Dendritic cell treated with granulocyte-macrophage colony-stimulating factor and Interleukin-4, amounts not matched to agents 40 ng/mL and 50 ng/mL, for 4 days (primary cell): Measurements from ENCODE around the gene KCNAB1.
"Not testable (repeated sequence)": the region's sequence is repeated elsewhere in the genome, so short reads cannot be mapped to it uniquely, and the experiment has no call there.

Experiments
- H3K27ac Mint-ChIP-seq: one replicate; pipeline ENCODE4 v1.8.0; 2022; ENCODE audit warnings: mild to moderate bottlenecking, mixed read lengths
- H3K27me3 Mint-ChIP-seq: one replicate; pipeline ENCODE4 v1.8.0; 2022; ENCODE audit warnings: mild to moderate bottlenecking, mixed read lengths
- H3K36me3 Mint-ChIP-seq: one replicate; pipeline ENCODE4 v1.8.0; 2022; ENCODE audit warnings: low read depth, mixed read lengths
- H3K4me1 Mint-ChIP-seq: one replicate; pipeline ENCODE4 v1.8.0; 2022; ENCODE audit warnings: low read depth, mixed read lengths
- H3K4me3 Mint-ChIP-seq: one replicate; pipeline ENCODE4 v1.8.0; 2022; ENCODE audit warnings: mild to moderate bottlenecking, moderate library complexity, mixed read lengths
- H3K9me3 Mint-ChIP-seq: one replicate; pipeline ENCODE4 v1.8.0; 2022; ENCODE audit warnings: mixed read lengths
- intact Hi-C: fragments of 100-400 bp; cut with micrococcal nuclease; formaldehyde crosslinking; loops from one replicate; pipeline ENCODE4 v1.15.0; 2022

The KCNAB1 gene

DNA sequence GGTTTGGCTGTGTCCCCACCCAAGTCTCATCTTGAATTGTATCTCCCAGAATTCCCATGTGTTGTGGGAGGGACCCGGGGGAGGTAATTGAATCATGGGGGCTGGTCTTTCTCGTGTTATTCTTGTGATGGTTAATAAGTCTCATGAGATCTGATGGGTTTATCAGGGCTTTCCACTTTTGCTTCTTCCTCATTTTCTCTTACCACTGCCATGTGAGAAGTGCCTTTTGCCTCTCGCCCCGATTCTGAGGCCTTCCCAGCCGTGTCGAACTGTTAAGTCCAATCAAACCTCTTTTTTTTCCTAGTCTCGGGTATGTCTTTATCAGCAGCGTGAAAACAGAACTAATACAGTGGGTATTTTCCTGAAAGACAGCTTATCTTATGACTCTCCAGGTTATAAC lies 448.6 kb downstream of the KCNAB1 start:
- H3K4me3 Mint-ChIP-seq, H3K27me3 Mint-ChIP-seq, intact Hi-C loops, H3K36me3 Mint-ChIP-seq: not testable (repeated sequence)
- Mint-ChIP-seq H3K4me1 (peaks cover 27% of the 10 kb centered on the region), H3K27ac (peak overlapping the region; percentile 38), H3K9me3 (peaks cover 14% of the 10 kb centered on the region)

DNA sequence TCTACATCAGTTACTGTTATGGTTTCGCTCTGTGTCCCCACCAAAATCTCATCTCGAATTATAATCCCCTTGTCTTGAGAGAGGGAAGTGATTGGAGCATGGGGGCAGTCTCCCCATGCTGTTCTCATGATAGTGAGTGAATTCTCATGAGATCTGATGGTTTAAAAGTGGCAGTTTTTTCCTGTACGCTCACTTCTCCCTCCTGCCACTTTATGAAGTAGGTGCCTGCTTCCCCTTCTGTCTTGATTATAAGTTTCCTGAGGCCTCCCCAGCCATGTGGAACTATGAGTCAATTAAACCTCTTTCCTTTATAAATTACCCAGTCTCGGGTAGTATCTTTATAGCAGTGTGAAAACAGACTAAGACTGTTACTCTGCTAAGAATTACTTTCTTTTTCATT lies 449.5 kb downstream of the KCNAB1 start:
- H3K27me3 Mint-ChIP-seq, intact Hi-C loops, H3K36me3 Mint-ChIP-seq, H3K4me3 Mint-ChIP-seq: not testable (repeated sequence)
- Mint-ChIP-seq H3K27ac (peak overlapping the region; percentile 38), H3K4me1 (peaks cover 34% of the 10 kb centered on the region), H3K9me3 (peaks cover 14% of the 10 kb centered on the region)

DNA sequence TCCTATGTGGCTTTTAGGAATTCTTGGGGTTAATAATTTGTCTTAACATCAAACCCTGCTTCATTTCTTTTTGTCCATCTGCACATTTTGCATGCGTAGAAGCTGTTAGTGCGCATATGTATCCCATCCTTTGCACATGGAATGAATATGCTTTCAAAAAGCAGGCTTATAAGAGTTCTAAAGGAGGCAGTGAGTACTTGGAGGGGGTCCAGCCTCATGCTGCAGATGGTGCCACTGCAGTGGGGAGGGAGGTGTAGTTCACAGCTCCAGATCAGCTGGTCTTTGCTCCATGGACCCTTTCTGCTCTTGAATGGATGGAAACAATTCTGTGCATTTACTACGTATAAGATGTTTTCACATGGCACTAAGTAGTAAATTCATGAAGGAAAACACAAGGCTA lies 455.3 kb downstream of the KCNAB1 start:
- Mint-ChIP-seq H3K27me3 (no peaks in the 10 kb centered on the region), H3K4me1 (peaks cover 42% of the 10 kb centered on the region), H3K27ac (peak overlapping the region; percentile 63), H3K36me3 (no peaks in the 10 kb centered on the region), H3K4me3 (no peak overlapping the region), H3K9me3 (no peaks in the 10 kb centered on the region)
- intact Hi-C loops = no loop called here

DNA sequence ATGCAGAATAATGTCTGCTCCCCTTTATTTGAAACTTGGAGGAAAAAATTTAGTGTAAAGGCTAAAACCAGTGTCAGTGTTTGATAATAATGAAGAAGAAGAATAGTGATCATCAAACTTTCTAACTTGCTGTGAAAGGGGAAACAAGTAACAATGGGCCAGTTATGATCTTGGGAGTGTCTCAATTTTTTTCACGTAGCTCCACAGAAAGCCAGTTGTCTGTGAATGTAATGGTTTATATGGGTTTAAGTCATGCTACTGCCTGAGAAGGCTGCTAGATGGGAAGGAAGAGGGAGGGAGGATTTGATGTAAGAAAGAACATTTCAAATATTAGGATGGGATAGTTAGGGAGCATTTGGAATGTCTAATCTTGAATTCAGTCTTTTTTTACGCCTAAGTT lies 455.7 kb downstream of the KCNAB1 start:
- no peaks in the 10 kb centered on the region for H3K27me3 Mint-ChIP-seq
- no peaks in the 10 kb centered on the region for H3K36me3 Mint-ChIP-seq
- peak overlapping the region; percentile 63 for H3K27ac Mint-ChIP-seq
- no peak overlapping the region for H3K4me3 Mint-ChIP-seq
- H3K9me3 Mint-ChIP-seq = peaks cover 2% of the 10 kb centered on the region
- H3K4me1 Mint-ChIP-seq = peaks cover 44% of the 10 kb centered on the region
- intact Hi-C loops = no loop called here

DNA sequence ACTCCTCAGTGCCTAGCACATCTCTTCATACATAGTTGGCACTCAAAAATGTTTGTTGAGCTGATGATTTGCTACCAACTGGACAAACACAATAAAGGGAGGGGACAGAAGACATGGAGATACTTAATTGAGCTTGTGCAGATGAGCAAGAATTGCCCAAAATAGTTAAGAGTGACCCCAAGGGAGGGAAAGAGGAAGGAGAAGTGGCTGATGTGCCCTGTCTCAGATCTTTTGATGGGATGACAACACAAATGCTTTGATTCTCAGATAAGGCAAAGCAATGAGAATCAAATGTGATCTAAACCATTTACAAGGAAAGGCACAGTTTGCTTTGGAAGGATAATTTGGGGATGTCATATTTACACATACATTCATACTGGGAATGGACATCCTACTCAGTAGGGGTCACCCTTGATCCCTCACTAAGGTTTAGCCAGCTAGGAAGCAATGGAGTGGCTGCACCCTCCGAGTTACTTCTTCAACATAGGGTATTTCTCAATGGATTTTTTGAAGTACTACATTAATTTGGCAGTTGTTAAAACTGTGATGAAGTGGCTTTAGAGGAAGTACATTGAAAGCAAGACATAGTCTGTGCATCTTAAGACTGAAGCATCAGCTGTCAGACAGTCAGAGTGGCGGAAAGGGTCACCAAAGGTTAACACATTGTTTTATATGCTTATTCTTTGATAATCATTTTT lies 456.4 kb downstream of the KCNAB1 start:
- H3K36me3 Mint-ChIP-seq = no peaks in the 10 kb centered on the region
- H3K4me3 Mint-ChIP-seq = no peak overlapping the region
- peak overlapping the region; percentile 63 for H3K27ac Mint-ChIP-seq
- H3K4me1 Mint-ChIP-seq = peaks cover 48% of the 10 kb centered on the region
- H3K27me3 Mint-ChIP-seq = no peaks in the 10 kb centered on the region
- H3K9me3 Mint-ChIP-seq = peaks cover 10% of the 10 kb centered on the region
- intact Hi-C loops = no loop called here

DNA sequence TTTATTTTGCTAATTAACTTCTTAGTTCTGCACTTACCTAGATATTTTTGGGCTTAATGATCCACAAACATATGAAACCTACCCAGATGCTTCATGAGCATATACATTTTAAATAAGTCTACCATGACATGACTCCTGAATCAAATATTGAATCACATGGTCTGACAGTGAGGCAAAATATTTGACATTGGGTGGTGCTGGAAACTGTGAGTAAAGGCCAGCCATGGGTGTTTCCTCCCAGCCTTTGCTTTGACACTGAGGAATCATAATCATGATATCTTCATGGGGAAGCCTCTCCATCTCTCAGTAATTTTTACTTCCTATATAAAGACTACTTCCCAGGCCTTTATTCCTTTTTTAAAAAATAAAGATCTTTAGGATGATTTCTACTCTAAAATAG lies 457.4 kb downstream of the KCNAB1 start:
- intact Hi-C loops = no loop called here
- Mint-ChIP-seq H3K36me3 (no peaks in the 10 kb centered on the region), H3K27ac (peak overlapping the region; percentile 63), H3K4me3 (no peak overlapping the region), H3K9me3 (peaks cover 19% of the 10 kb centered on the region), H3K4me1 (peaks cover 57% of the 10 kb centered on the region), H3K27me3 (no peaks in the 10 kb centered on the region)

DNA sequence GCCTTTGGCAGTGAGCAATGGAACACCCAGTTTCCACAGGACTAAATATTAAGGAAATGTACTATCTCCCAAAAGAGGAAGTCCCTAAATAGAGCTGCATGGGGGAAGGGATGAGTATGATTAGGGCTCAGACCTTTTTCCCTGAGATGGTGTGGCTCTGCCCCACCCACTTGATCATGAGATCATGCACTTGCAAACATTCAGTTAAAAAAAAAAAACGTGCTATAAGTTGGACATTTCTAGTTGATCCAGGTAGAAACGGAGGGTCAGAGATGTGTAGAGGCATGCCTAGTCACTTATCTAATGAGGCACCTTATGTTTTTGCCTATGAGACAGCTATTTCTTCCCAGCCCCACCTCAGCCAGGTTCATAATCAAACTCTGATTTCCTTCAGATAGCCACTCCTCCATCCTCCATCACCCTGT lies 459.1 kb downstream of the KCNAB1 start:
- intact Hi-C loops = no loop called here
- peaks cover 19% of the 10 kb centered on the region for H3K9me3 Mint-ChIP-seq
- peaks cover 69% of the 10 kb centered on the region for H3K4me1 Mint-ChIP-seq
- no peak overlapping the region for H3K4me3 Mint-ChIP-seq
- no peaks in the 10 kb centered on the region for H3K36me3 Mint-ChIP-seq
- no peaks in the 10 kb centered on the region for H3K27me3 Mint-ChIP-seq
- peak overlapping the region; percentile 59 for H3K27ac Mint-ChIP-seq

DNA sequence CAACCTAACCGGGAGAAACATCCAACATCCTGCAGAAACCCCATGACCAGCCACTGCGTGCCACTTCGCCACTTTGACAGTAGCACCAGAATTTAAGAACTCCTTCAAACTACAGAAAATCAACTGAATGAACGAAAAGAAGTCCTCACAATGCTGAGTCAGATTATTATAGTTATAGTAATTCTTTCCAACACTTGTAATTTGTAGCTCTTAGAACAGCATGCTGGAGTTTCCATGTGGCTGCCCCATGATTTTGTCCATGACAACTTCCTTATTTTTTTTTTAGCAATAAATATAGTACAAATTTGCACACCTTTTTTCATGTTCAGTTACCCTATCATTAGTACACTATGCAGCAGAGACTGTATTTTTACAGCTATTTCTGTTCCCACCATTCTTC lies 460.7 kb downstream of the KCNAB1 start:
- Mint-ChIP-seq H3K36me3 (no peaks in the 10 kb centered on the region), H3K4me1 (peaks cover 67% of the 10 kb centered on the region), H3K27me3 (no peaks in the 10 kb centered on the region), H3K27ac (peak overlapping the region; percentile 37), H3K9me3 (peaks cover 19% of the 10 kb centered on the region), H3K4me3 (no peak overlapping the region)
- intact Hi-C loops = no loop called here

DNA sequence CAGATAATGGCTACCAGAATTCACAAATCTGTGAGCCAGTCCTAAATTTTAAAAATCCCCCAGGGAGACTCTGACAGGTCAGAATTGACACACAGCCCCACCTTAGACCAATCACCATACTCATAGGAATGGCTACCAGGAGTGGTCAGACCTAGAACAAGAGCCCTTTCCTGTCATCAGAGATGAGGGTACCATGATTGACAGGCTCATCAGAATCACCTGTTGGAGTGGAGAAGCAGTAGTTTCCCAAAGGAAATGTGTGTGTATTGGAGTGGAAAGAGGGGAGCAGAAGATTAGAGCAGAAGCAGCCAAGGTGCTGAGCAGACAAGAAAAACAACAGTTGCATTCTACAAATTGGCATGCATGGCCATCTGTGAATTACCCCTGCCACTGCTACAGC lies 461.6 kb downstream of the KCNAB1 start:
- Mint-ChIP-seq H3K27me3 (no peaks in the 10 kb centered on the region), H3K9me3 (peaks cover 19% of the 10 kb centered on the region), H3K36me3 (no peaks in the 10 kb centered on the region), H3K4me1 (peaks cover 64% of the 10 kb centered on the region), H3K27ac (peak overlapping the region; percentile 59), H3K4me3 (no peak overlapping the region)
- intact Hi-C loops = no loop called here

DNA sequence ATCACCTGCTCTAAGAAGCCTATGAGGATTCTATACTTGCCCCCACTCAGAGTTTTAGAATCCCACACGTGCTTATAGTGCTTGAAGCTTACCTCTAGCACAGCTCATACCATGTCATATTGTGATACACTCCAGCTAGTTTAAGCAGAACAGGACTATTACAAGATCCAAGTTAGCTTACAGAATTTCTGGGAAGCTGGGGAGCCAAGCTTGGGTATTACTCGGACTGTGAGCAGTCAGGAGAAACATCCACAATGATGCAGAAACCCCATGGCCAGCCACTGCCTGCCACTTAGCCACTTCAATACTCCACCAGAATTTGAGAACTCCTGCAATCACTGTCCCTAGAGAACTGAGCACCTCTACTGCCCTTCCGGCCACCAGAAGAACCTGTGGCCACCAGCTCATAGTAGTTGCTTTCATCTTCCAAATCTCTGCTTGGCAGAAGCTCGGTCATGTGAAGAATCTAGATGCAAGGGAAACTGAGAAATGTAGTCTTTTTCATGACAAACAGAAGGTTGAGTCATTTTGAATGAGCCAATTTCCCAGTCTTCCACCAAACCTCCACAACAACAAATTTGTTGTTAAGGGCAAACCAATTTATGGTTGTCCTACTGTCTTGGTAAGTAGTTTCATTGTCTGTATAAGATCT lies 462.3 kb downstream of the KCNAB1 start:
- Mint-ChIP-seq H3K27ac (peak overlapping the region; percentile 59), H3K9me3 (peaks cover 19% of the 10 kb centered on the region), H3K27me3 (no peaks in the 10 kb centered on the region), H3K4me1 (peaks cover 58% of the 10 kb centered on the region), H3K36me3 (no peaks in the 10 kb centered on the region), H3K4me3 (no peak overlapping the region)
- intact Hi-C loops = no loop called here

DNA sequence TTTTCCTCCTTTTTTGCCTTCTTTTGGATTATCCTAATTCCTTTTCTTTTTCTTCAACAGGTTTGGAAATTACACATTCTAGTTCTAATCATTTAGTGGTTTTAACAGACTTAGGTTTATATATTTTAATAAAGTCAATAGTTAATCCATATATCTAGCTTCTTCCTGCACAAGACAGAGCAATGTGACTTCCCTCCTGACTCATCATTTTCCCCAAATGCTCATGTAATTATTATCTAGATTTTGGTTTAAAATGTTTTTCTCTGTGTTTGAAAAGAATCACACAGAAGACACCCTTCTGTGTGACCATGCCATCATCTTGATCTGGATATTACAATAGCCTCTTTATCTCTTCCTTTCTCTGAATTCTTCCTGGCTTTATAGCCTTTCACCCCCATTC lies 463.1 kb downstream of the KCNAB1 start:
- Mint-ChIP-seq H3K27ac (peak overlapping the region; percentile 59), H3K4me3 (no peak overlapping the region), H3K36me3 (no peaks in the 10 kb centered on the region), H3K9me3 (peaks cover 19% of the 10 kb centered on the region), H3K27me3 (no peaks in the 10 kb centered on the region), H3K4me1 (peaks cover 62% of the 10 kb centered on the region)
- intact Hi-C loops = no loop called here

DNA sequence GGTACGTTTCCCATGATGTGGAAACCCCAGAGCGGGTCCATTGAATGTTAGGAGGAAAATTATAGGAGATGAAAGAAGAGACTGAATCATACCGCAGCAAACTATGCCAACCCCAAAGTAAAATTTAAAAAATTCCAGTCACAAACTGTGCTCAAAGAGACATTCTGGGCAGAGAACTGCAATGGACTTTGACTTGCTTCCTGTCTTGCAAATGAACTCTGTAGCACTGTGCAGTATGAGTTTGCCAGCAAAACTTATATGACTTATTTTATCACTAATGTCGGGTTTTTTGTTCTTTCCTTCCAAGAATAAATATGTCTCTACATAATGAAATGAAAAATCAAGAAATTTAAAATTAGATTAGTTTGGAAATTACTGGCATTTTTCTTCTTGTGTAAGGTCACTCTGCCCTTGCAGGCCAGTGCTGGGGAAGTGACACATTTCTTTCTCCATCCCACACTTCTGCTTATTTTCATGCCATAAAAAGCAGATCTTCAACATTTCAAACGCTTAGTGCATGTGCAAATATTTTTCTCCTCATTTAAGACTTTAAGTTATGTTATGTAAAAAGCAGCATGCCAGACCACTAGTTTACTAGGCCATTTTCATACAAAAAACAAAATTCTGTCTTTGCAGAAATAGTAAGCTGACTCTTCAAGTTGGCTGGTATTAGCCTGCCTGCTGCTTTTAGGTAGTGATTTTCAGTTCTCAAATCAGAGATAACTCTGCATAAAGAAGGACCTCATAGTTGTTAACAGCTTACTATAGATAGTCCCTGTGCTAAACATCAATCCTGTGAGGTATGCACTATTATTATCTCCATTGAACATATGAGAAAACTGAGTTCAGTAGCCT lies 466.8 kb downstream of the KCNAB1 start:
- Mint-ChIP-seq H3K36me3 (no peaks in the 10 kb centered on the region), H3K9me3 (peaks cover 6% of the 10 kb centered on the region), H3K4me1 (peaks cover 53% of the 10 kb centered on the region), H3K4me3 (no peak overlapping the region), H3K27ac (peak overlapping the region; percentile 88), H3K27me3 (no peaks in the 10 kb centered on the region)
- intact Hi-C loops = loop anchor here (5.0 kb wide), 1 partner anchor 35 kb away; no protein-coding TSS in a partner anchor

DNA sequence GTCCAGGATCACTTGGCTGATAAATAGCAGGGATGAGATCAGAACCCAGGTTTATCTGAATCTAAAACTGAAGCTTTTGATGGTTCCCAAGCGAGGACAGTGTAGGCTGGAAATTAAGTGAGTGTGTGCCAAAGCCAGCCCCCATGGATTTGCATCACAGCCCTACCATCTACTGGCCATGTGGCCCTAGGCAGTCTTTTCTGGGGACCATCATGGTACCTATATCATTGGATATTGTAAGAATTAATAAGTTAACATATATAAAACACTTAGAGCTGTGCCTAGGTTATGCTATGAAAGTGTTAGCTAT lies 467.3 kb downstream of the KCNAB1 start:
- intact Hi-C loops = loop anchor here (5.0 kb wide), 1 partner anchor 35 kb away; no protein-coding TSS in a partner anchor
- no peaks in the 10 kb centered on the region for H3K36me3 Mint-ChIP-seq
- H3K4me1 Mint-ChIP-seq = peaks cover 47% of the 10 kb centered on the region
- H3K9me3 Mint-ChIP-seq = peaks cover under 1% of the 10 kb centered on the region
- H3K27me3 Mint-ChIP-seq = no peaks in the 10 kb centered on the region
- H3K27ac Mint-ChIP-seq = peak overlapping the region; percentile 88
- H3K4me3 Mint-ChIP-seq = no peak overlapping the region
